IMR-90 (cell line): Measurements from ENCODE around the gene SKP2. TPM values are rescaled to one million over a fixed set of nuclear protein-coding genes. Genes with fewer than 3 reads are reported as not detected.

ENCODE experiments used
- ATAC-seq: fragments of 200-7000 bp; cut with Tn5 transposase; 2 replicates; pipeline ENCODE4 v1.9.1; 2020; ENCODE audit warnings: low read depth, mild to moderate bottlenecking, moderate library complexity
- BruUV-seq: library from RNA; stranded (reverse); fragments of 400-500 nt; replicated peaks from 2 replicates; lab custom pipeline; 2021; lab: Mats Ljungman, UMichigan
- CTCF ChIA-PET: fragments of 300-600 bp; formaldehyde crosslinking; extraction: SDS; loops from one replicate; lab custom pipeline; 2021; ENCODE audit warnings: antibody characterized with exemption; lab: Yijun Ruan, JAX
- POLR2A ChIA-PET: fragments of 300-600 bp; sonication (Branson Sonifier 250); formaldehyde crosslinking; loops from one replicate; lab custom pipeline; 2022; ENCODE audit warnings: antibody characterized with exemption; ENCODE audit not compliant: unreplicated experiment; lab: Charles Lee
- DNase-seq: peaks from one replicate; pipeline ENCODE4 v3.0.0; 2013
- H2AFZ ChIP-seq: replicated peaks from 2 replicates; pipeline ENCODE3; 2013; ENCODE audit warnings: low read length, mild to moderate bottlenecking; ENCODE audit not compliant: poor library complexity
- H2AK5ac ChIP-seq: 2 replicates; pipeline ENCODE4 v1.6.1; 2013; ENCODE audit warnings: low read depth, low read length, inconsistent platforms
- H2AK9ac ChIP-seq: replicated peaks from 2 replicates; pipeline ENCODE3; 2013; ENCODE audit warnings: mild to moderate bottlenecking, low read depth, low read length, moderate library complexity; ENCODE audit not compliant: poor library complexity
- H2BK120ac ChIP-seq: 2 replicates; pipeline ENCODE4 v1.6.1; 2013; ENCODE audit warnings: low read depth, low read length, inconsistent platforms
- H2BK15ac ChIP-seq: 3 replicates; pipeline ENCODE4 v1.6.1; 2013; ENCODE audit warnings: low read depth, low read length, inconsistent platforms
- H2BK20ac ChIP-seq: 2 replicates; pipeline ENCODE4 v1.6.1; 2013; ENCODE audit warnings: low read depth, mild to moderate bottlenecking, inconsistent platforms, low read length, moderate library complexity
- H2BK5ac ChIP-seq: 2 replicates; pipeline ENCODE4 v1.6.1; 2013; ENCODE audit warnings: mild to moderate bottlenecking, low read depth, low read length, inconsistent platforms; ENCODE audit not compliant: poor library complexity, severe bottlenecking
- H3K14ac ChIP-seq: replicated peaks from 2 replicates; pipeline ENCODE4 v1.6.1; 2013; ENCODE audit warnings: low read depth, low read length, inconsistent platforms
- H3K18ac ChIP-seq: 2 replicates; pipeline ENCODE4 v1.6.1; 2013; ENCODE audit warnings: low read depth, low read length, control low read depth
- H3K23ac ChIP-seq: 2 replicates; pipeline ENCODE4 v1.6.1; 2013; ENCODE audit warnings: low read depth, low read length, inconsistent platforms
- H3K27ac ChIP-seq: 2 replicates; pipeline ENCODE4 v1.5.1; 2013; ENCODE audit warnings: mild to moderate bottlenecking, control low read depth, low read length; ENCODE audit not compliant: insufficient read depth
- H3K27me3 ChIP-seq: 2 replicates; pipeline ENCODE4 v1.6.1; 2013; ENCODE audit warnings: low read length; ENCODE audit not compliant: control insufficient read depth, insufficient read depth
- H3K36me3 ChIP-seq: 2 replicates; pipeline ENCODE4 v1.6.1; 2013; ENCODE audit warnings: low read length, mixed read lengths; ENCODE audit not compliant: control insufficient read depth, insufficient read depth
- H3K4ac ChIP-seq: 2 replicates; pipeline ENCODE4 v1.6.1; 2013; ENCODE audit warnings: low read depth, low read length, inconsistent platforms
- H3K4me1 ChIP-seq: 2 replicates; pipeline ENCODE4 v1.6.1; 2013; ENCODE audit warnings: low read length, mixed read lengths; ENCODE audit not compliant: control insufficient read depth, insufficient read depth
- H3K4me2 ChIP-seq: 2 replicates; pipeline ENCODE4 v1.6.1; 2013; ENCODE audit warnings: low read depth, mild to moderate bottlenecking, control low read depth, low read length, moderate library complexity
- H3K4me3 ChIP-seq: 2 replicates; pipeline ENCODE4 v1.5.1; 2013; ENCODE audit warnings: low read depth, mild to moderate bottlenecking, control low read depth, low read length, moderate library complexity; ENCODE audit not compliant: insufficient read depth
- H3K56ac ChIP-seq: 2 replicates; pipeline ENCODE4 v1.6.1; 2013; ENCODE audit warnings: low read length, inconsistent platforms; ENCODE audit not compliant: insufficient read depth; ENCODE audit errors: extremely low read depth
- H3K79me1 ChIP-seq, 2 experiments: 2 replicates each; pipeline ENCODE4 v1.6.1; 2013; ENCODE audit warnings: low read length in 2 of 2, inconsistent platforms in 1 of 2, low read depth in 1 of 2
- H3K9ac ChIP-seq: 2 replicates; pipeline ENCODE4 v1.6.1; 2013; ENCODE audit warnings: low read depth, low read length, control low read depth
- H3K9me1 ChIP-seq: 2 replicates; pipeline ENCODE4 v1.6.1; 2013; ENCODE audit warnings: low read length, inconsistent platforms; ENCODE audit not compliant: insufficient read depth
- H3K9me3 ChIP-seq: 2 replicates; pipeline ENCODE4 v1.6.1; 2013; ENCODE audit warnings: low read length; ENCODE audit not compliant: control insufficient read depth, insufficient read depth
- H4K20me1 ChIP-seq: 2 replicates; pipeline ENCODE4 v1.6.1; 2013; ENCODE audit warnings: low read length, inconsistent platforms; ENCODE audit not compliant: insufficient read depth
- H4K5ac ChIP-seq: 2 replicates; pipeline ENCODE4 v1.6.1; 2013; ENCODE audit warnings: mild to moderate bottlenecking, low read depth, low read length, control low read depth
- H4K8ac ChIP-seq, 2 experiments: 2 replicates each; pipeline ENCODE4 v1.6.1; 2013; ENCODE audit warnings: low read depth in 2 of 2, low read length in 2 of 2, control low read depth in 1 of 2, inconsistent platforms in 1 of 2
- H4K91ac ChIP-seq: 2 replicates; pipeline ENCODE4 v1.6.1; 2013; ENCODE audit warnings: low read depth, low read length, inconsistent platforms; ENCODE audit not compliant: insufficient read depth
- MAFK ChIP-seq: IDR thresholded peaks from 2 replicates; pipeline ENCODE4 v1.6.1; 2012; ENCODE audit warnings: low read depth, low read length, improper control_type of control experiment
- MXI1 ChIP-seq: IDR thresholded peaks from 2 replicates; pipeline ENCODE4 v1.6.1; 2012; ENCODE audit warnings: low read depth, mild to moderate bottlenecking, low read length, moderate library complexity, borderline replicate concordance
- NFE2L2 ChIP-seq: fragments of 150-350 bp; IDR thresholded peaks from 2 replicates; pipeline ENCODE4 v1.6.1; 2016; ENCODE audit warnings: low read depth, mild to moderate bottlenecking, low read length
- POLR2A ChIP-seq: IDR thresholded peaks from 2 replicates; pipeline ENCODE4 v1.6.1; 2012; ENCODE audit warnings: mild to moderate bottlenecking, low read depth, low read length
- SMC3 ChIP-seq: fragments of 150-350 bp; IDR thresholded peaks from 2 replicates; pipeline ENCODE4 v1.6.1; 2016; ENCODE audit warnings: low read depth, mild to moderate bottlenecking, antibody characterized with exemption, low read length, moderate library complexity
- WGBS, 2 experiments: methylation state at CpG; one replicate each; pipeline versions ENCODE4 v1.1.5 to v1.1.7; 2013; ENCODE audit warnings: missing lambda C conversion rate in 2 of 2; ENCODE audit not compliant: insufficient read length in 1 of 2; ENCODE audit errors: extremely low coverage in 2 of 2; 5-methylcytosine and 5-hydroxymethylcytosine counted together
- dilution Hi-C: fragments of 300-500 bp; cut with HindIII; formaldehyde crosslinking; loops from one replicate; pipeline ENCODE4 v1.14.3; 2018; ENCODE audit warnings: low sequenced_read_pairs; ENCODE audit not compliant: unreplicated experiment
- in situ Hi-C: fragments of 300-500 bp; cut with MboI; formaldehyde crosslinking; loops from 3 replicates; pipeline ENCODE4 v1.14.3; 2019; ENCODE audit warnings: low sequenced_read_pairs, inconsistent platforms, mixed read lengths
- intact Hi-C: fragments of 100-400 bp; cut with micrococcal nuclease; formaldehyde crosslinking; loops from 2 replicates; pipeline ENCODE4 v1.10.0; 2022
- polyA plus RNA-seq, 3 experiments: library from polyadenylated mRNA; depleted of rRNA; stranded (reverse); fragments of >200 nt; gene quantifications; 2 replicates each; pipeline ENCODE4 v1.2.3, GENCODE V29; 2012; ENCODE audit warnings: low replicate concordance in 1 of 3
- total RNA-seq: library from RNA; depleted of rRNA; stranded (reverse); fragments of >200 nt; gene quantifications from 2 replicates; pipeline ENCODE4 v1.2.3, GENCODE V29; 2012
- TF ChIP-seq, protein P1 (sequence below): fragments of 150-350 bp; IDR thresholded peaks from 2 replicates; pipeline ENCODE4 v1.6.1; 2016; ENCODE audit warnings: low read depth, mild to moderate bottlenecking, low read length, moderate library complexity, borderline replicate concordance

Gene SKP2
- total and polyA plus RNA-seq, 2 of the 4 experiments (the other 2 are of a cell fraction): 23.3 to 92.1 TPM

DNA sequence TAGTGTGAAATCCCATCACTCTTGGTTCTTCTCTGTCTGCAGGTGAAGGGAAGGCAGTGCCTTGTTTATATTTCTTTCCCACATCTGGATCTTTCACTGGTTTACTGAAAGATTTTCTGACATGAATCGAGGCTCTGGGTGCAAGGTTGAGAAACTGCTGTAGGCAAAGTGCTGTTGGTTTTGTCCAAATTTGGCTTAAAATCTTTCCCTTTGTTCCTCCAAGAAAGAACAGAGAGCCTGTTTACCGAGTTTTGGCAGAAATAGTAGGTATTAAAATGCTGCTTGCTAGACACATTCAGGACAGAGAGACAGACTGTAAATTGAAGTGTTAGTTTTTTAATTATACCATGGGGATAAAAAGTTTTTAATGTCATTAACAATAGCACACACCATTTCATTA, 21.5 kb downstream of the SKP2 start:
- no peak overlapping the region for H2AK5ac ChIP-seq
- peaks cover 31% of the 10 kb centered on the region for H3K36me3 ChIP-seq
- H3K4me1 ChIP-seq: 0 out of 2 replicates have a peak, but pooled peaks cover 5% of the 10 kb centered on the region
- WGBS, 2 experiments: no CpG with 5 or more reads among the region's 2 CpGs
- ChIA-PET POLR2A (no interaction called here), CTCF (no interaction called here)
- no peak overlapping the region for H4K8ac ChIP-seq
- dilution Hi-C loops (no loop called here), intact Hi-C loops (loop anchor here (10.0 kb wide), 2 partner anchors 221 to 521 kb away; no protein-coding TSS in a partner anchor), in situ Hi-C loops (loop anchor here (10.0 kb wide), 1 partner anchor 131 kb away; the partner anchor contains the start of gene RANBP3L)
- no peak overlapping the region for H2BK5ac ChIP-seq
- H4K91ac ChIP-seq: no peak overlapping the region
- no peak overlapping the region for H3K4me3 ChIP-seq
- H3K9me3 ChIP-seq: no peaks in the 10 kb centered on the region
- H3K27ac ChIP-seq: no peak overlapping the region
- H2AK9ac ChIP-seq: no peak overlapping the region
- no peak overlapping the region for H4K5ac ChIP-seq
- H3K79me1 ChIP-seq: peaks cover 11 to 13% of the 10 kb centered on the region in 2 experiments; a peak in 2 of 4 replicates
- H3K56ac ChIP-seq: no peak overlapping the region
- H2AFZ ChIP-seq: no peak overlapping the region
- H3K4me2 ChIP-seq: no peak overlapping the region
- H3K9me1 ChIP-seq: peaks cover 5% of the 10 kb centered on the region; the same call in 1 of the 2 replicates
- H3K23ac ChIP-seq: no peak overlapping the region
- H2BK20ac ChIP-seq: no peak overlapping the region
- no peak overlapping the region for H3K14ac ChIP-seq
- TF ChIP-seq MXI1: no peak
- TF ChIP-seq, protein P1, sequence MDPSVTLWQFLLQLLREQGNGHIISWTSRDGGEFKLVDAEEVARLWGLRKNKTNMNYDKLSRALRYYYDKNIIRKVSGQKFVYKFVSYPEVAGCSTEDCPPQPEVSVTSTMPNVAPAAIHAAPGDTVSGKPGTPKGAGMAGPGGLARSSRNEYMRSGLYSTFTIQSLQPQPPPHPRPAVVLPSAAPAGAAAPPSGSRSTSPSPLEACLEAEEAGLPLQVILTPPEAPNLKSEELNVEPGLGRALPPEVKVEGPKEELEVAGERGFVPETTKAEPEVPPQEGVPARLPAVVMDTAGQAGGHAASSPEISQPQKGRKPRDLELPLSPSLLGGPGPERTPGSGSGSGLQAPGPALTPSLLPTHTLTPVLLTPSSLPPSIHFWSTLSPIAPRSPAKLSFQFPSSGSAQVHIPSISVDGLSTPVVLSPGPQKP: no peak
- no peak for TF ChIP-seq SMC3
- TF ChIP-seq NFE2L2: no peak
- no peak for TF ChIP-seq MAFK
- TF ChIP-seq POLR2A: no peak
- no peak overlapping the region for H2BK120ac ChIP-seq
- BruUV-seq: no TSS peak
- no peak overlapping the region for H3K18ac ChIP-seq
- no peak for DNase-seq
- no peaks in the 10 kb centered on the region for H4K20me1 ChIP-seq
- H3K27me3 ChIP-seq: no peaks in the 10 kb centered on the region
- no peak overlapping the region for H3K4ac ChIP-seq
- H3K9ac ChIP-seq: no peak overlapping the region
- no peak for ATAC-seq
- no peak overlapping the region for H2BK15ac ChIP-seq
